Activated naive CD8-positive, alpha-beta T cell (primary cell): ENCODE results near the gene ALDH18A1.
"Not testable (repeated sequence)": the region's sequence is repeated elsewhere in the genome, so short reads cannot be mapped to it uniquely, and the experiment has no call there.

Experiments
- H3K27ac Mint-ChIP-seq: one replicate; pipeline ENCODE4 v1.8.0; 2021; ENCODE audit warnings: mixed read lengths
- H3K27me3 Mint-ChIP-seq: one replicate; pipeline ENCODE4 v1.8.0; 2021; ENCODE audit warnings: mixed read lengths
- H3K36me3 Mint-ChIP-seq: one replicate; pipeline ENCODE4 v1.8.0; 2021; ENCODE audit warnings: mixed read lengths
- H3K4me1 Mint-ChIP-seq: one replicate; pipeline ENCODE4 v1.8.0; 2021; ENCODE audit warnings: low read depth, mixed read lengths
- H3K4me3 Mint-ChIP-seq: one replicate; pipeline ENCODE4 v1.8.0; 2021; ENCODE audit warnings: mild to moderate bottlenecking, mixed read lengths
- H3K9me3 Mint-ChIP-seq: one replicate; pipeline ENCODE4 v1.8.0; 2021; ENCODE audit warnings: low read depth, mixed read lengths

The ALDH18A1 gene

DNA sequence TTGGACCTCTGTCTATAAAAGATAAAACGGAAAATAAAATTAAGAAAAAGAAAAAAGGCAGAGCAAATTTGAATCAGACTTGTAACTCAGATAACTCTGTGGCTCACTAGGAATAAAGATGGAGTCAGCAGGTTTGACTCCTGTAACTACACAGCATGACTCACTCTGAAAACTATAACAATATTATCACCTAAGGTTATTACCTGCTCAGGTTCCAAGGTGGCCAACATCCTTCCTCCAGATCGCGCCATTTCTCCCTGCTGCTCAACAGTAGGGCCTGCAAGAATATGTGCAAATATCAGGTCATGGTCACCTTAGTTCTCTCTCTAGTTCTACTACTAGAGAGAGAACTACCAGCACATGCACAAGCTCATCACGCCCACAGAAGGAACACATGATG, 30.0 kb downstream of the ALDH18A1 start:
- Mint-ChIP-seq H3K27ac (no peak overlapping the region), H3K4me1 (no peaks in the 10 kb centered on the region), H3K36me3 (peaks cover 18% of the 10 kb centered on the region), H3K4me3 (no peak overlapping the region), H3K27me3 (no peaks in the 10 kb centered on the region), H3K9me3 (no peaks in the 10 kb centered on the region)

- not testable (repeated sequence) for H3K4me3 Mint-ChIP-seq, H3K27ac Mint-ChIP-seq, H3K9me3 Mint-ChIP-seq, H3K27me3 Mint-ChIP-seq, H3K4me1 Mint-ChIP-seq
- H3K36me3 Mint-ChIP-seq = peaks cover 18% of the 10 kb centered on the region
Measured at GRCh38 chr10:95620415-95620814, 36.1 kb downstream of the ALDH18A1 start.

DNA sequence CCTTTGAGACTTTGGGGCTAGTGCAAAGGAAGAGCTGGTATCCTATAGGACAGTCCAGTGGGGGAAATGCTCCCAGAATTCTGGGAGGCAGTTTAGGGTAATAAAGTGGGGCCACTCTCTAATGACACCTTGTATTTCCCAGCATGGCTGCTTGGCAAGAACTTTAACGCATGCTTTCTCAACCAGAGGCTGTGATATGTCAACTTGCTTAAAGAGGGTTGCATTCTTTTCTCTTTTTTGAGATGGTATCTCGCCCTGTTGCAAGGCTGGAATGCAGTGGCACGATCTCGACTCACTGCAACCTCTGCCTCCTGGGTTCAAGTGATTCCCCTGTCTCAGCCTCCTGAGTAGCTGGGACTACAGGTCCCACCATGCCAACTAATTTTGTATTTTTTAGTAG, 38.4 kb downstream of the ALDH18A1 start:
- Mint-ChIP-seq H3K4me3 (no peak overlapping the region), H3K9me3 (no peaks in the 10 kb centered on the region), H3K27ac (no peak overlapping the region), H3K27me3 (no peaks in the 10 kb centered on the region), H3K36me3 (peaks cover 23% of the 10 kb centered on the region), H3K4me1 (no peaks in the 10 kb centered on the region)

- Mint-ChIP-seq H3K9me3 (no peaks in the 10 kb centered on the region), H3K27ac (no peak overlapping the region), H3K4me3 (no peak overlapping the region), H3K27me3 (no peaks in the 10 kb centered on the region), H3K36me3 (peaks cover 23% of the 10 kb centered on the region), H3K4me1 (no peaks in the 10 kb centered on the region)
Measured at GRCh38 chr10:95616446-95616845, 40.1 kb downstream of the ALDH18A1 start.

DNA sequence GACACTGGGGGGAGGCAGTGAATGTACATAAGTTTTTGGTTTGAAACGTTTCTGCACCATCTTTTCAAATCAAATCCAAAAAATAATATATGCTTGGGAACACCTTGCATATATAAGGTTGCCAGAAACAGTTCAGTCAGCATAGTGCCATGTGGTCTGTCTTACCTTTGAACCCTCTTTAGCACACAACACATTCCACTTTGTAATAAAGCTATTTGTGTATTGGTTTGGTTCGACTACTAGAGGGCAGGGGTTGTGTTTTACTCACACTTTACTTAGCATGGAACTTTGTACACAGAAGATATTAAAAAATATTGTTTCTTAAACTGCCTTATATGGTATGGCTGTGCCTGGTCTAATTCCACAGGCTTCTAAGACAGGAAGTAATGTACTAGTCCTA, 43.2 kb downstream of the ALDH18A1 start:
- Mint-ChIP-seq H3K27me3 (no peaks in the 10 kb centered on the region), H3K4me3 (no peak overlapping the region), H3K9me3 (no peaks in the 10 kb centered on the region), H3K36me3 (peaks cover 14% of the 10 kb centered on the region), H3K4me1 (no peaks in the 10 kb centered on the region), H3K27ac (no peak overlapping the region)

DNA sequence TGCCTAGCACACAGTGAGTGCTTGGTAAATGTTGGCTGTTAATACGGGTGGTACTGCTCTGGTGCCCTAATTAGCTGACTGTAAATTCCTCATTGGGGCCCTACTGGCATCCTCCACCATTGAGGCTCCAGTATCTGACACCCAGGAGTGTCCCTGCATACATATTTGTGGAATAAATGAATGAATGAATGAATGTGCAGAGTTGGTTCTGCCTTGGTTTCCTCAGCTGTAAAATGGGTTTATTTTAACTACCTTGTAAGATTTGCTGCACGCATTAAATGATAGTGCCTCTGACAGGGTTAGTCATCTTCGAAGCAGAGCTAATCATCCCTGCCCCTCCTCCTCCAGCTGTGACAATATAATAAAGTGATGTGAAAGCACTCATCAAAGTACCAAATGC, 45.8 kb downstream of the ALDH18A1 start:
- Mint-ChIP-seq H3K36me3 (peaks cover 20% of the 10 kb centered on the region), H3K4me1 (no peaks in the 10 kb centered on the region), H3K9me3 (no peaks in the 10 kb centered on the region), H3K4me3 (no peak overlapping the region), H3K27me3 (no peaks in the 10 kb centered on the region), H3K27ac (no peak overlapping the region)

DNA sequence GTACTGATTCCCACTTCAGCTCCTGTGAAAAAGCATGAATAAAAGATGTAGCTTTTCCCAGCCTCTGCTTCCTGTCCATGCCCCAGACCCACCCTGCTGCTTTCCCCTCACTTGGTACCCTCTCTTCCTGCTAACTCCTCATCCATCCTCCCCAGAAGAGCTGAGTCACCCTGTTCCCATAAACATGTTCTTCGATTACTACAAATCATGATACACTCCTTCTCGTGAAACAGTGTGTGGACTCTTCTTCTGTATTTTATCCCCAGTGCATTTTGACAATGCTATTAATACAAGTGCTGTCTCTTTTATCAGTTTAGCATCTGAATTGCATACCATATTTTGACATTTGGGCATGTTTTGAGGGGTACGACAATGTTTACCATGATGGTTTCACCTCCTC, 49.6 kb downstream of the ALDH18A1 start:
- Mint-ChIP-seq H3K4me3 (no peak overlapping the region), H3K9me3 (no peaks in the 10 kb centered on the region), H3K4me1 (no peaks in the 10 kb centered on the region), H3K36me3 (peaks cover 11% of the 10 kb centered on the region), H3K27ac (no peak overlapping the region), H3K27me3 (no peaks in the 10 kb centered on the region)

- H3K4me1 Mint-ChIP-seq = no peaks in the 10 kb centered on the region
- H3K27ac Mint-ChIP-seq = peak overlapping the region; percentile 5
- no peaks in the 10 kb centered on the region for H3K27me3 Mint-ChIP-seq
- H3K36me3 Mint-ChIP-seq = peaks cover 11% of the 10 kb centered on the region
- H3K4me3 Mint-ChIP-seq = no peak overlapping the region
- H3K9me3 Mint-ChIP-seq = no peaks in the 10 kb centered on the region
Measured at GRCh38 chr10:95605163-95605562, 51.3 kb downstream of the ALDH18A1 start.

- H3K4me3 Mint-ChIP-seq = no peak overlapping the region
- H3K36me3 Mint-ChIP-seq = peaks cover 11% of the 10 kb centered on the region
- H3K4me1 Mint-ChIP-seq = no peaks in the 10 kb centered on the region
- no peak overlapping the region for H3K27ac Mint-ChIP-seq
- no peaks in the 10 kb centered on the region for H3K27me3 Mint-ChIP-seq
- H3K9me3 Mint-ChIP-seq = no peaks in the 10 kb centered on the region
Measured at GRCh38 chr10:95604630-95605029, 51.9 kb downstream of the ALDH18A1 start.

DNA sequence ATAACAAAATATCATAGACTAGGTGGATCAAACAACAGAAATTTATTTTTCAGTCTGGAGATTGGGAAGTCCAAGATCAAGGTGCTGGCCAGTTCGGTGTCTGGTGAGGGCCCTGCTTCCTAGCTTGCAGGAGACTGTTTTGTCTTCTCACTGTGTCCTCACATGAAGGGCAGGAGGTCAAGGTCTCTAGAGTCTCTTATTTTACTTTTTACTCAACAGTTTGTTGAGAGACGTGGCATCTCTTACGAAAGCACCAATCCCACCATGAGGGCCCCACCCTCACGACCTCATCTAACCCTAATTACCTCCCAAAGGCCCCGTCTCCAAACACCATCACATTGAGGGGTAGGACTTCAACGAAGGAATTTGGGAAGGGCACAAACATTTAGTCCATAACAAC, 54.1 kb downstream of the ALDH18A1 start:
- Mint-ChIP-seq H3K27ac (no peak overlapping the region), H3K27me3 (no peaks in the 10 kb centered on the region), H3K9me3 (no peaks in the 10 kb centered on the region), H3K36me3 (peaks cover 2% of the 10 kb centered on the region), H3K4me3 (no peak overlapping the region), H3K4me1 (no peaks in the 10 kb centered on the region)

DNA sequence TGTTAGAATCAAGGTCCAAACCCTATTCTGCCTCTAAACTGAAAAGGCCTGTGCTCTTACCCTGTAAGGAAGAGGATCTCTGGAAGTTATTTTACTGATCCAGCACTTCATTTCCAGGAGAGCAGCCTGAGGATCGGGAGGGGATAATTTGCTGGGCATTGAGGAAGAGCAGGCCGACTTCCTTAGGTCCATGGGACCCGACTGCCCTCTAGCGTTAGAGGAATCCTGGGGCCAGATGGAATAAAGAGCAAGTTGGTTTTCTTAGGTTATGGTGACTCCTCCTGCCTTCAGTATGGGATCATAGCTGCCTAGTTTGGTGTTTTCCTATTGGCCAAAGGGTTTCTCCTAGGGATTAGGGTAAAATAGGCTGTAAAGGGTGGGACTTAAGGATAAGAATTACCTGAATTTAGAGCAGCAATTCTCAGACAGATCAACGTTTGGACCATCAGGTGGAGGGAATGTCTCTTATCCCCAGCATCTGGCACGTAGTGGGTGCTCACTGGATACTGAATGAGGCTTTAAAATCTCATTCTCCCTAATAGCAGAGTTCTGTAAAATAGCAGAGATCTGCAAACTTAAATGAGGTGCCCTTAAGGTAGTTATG, 55.3 kb downstream of the ALDH18A1 start:
- Mint-ChIP-seq H3K9me3 (no peaks in the 10 kb centered on the region), H3K4me3 (no peak overlapping the region), H3K27ac (no peak overlapping the region), H3K4me1 (no peaks in the 10 kb centered on the region), H3K27me3 (no peaks in the 10 kb centered on the region), H3K36me3 (peaks cover 2% of the 10 kb centered on the region)

- no peaks in the 10 kb centered on the region for H3K4me1 Mint-ChIP-seq
- H3K27ac Mint-ChIP-seq = no peak overlapping the region
- peaks cover 2% of the 10 kb centered on the region for H3K27me3 Mint-ChIP-seq
- H3K36me3 Mint-ChIP-seq = no peaks in the 10 kb centered on the region
- no peaks in the 10 kb centered on the region for H3K9me3 Mint-ChIP-seq
- H3K4me3 Mint-ChIP-seq = no peak overlapping the region
Measured at GRCh38 chr10:95600158-95600557, 56.4 kb downstream of the ALDH18A1 start.

DNA sequence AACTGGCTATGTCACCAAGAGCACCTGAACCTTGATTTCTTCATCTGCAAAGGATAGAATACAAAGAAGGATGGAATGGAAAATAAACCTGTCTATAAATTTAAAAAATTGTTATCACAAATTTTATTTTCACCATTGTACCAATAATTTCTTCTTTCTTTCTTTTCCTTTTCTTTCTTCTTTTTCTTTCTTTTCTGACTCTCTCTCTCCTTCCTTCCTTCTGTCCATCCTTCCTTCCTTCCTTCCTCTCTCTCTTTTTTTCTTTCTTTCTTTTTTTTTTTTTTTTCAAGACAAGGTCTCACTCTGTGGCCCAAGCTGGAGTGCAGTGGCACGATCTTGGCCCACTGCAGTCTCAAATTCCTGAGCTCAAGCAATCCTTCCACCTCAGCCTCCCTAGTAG, 58.7 kb downstream of the ALDH18A1 start:
- Mint-ChIP-seq H3K4me3 (no peak overlapping the region), H3K27me3 (peaks cover 4% of the 10 kb centered on the region), H3K27ac (no peak overlapping the region), H3K4me1 (no peaks in the 10 kb centered on the region), H3K9me3 (no peaks in the 10 kb centered on the region), H3K36me3 (no peaks in the 10 kb centered on the region)

GRCh38 chr10:95588025-95588424, 68.5 kb downstream of the ALDH18A1 start:
- no peak overlapping the region for H3K27ac Mint-ChIP-seq
- no peaks in the 10 kb centered on the region for H3K4me1 Mint-ChIP-seq
- no peaks in the 10 kb centered on the region for H3K36me3 Mint-ChIP-seq
- H3K4me3 Mint-ChIP-seq = no peak overlapping the region
- H3K9me3 Mint-ChIP-seq = no peaks in the 10 kb centered on the region
- peaks cover 6% of the 10 kb centered on the region for H3K27me3 Mint-ChIP-seq

- no peak overlapping the region for H3K27ac Mint-ChIP-seq
- no peaks in the 10 kb centered on the region for H3K4me1 Mint-ChIP-seq
- H3K9me3 Mint-ChIP-seq = no peaks in the 10 kb centered on the region
- no peaks in the 10 kb centered on the region for H3K36me3 Mint-ChIP-seq
- no peak overlapping the region for H3K4me3 Mint-ChIP-seq
- H3K27me3 Mint-ChIP-seq = peaks cover 17% of the 10 kb centered on the region
Measured at GRCh38 chr10:95579835-95580535, 76.5 kb downstream of the ALDH18A1 start.

DNA sequence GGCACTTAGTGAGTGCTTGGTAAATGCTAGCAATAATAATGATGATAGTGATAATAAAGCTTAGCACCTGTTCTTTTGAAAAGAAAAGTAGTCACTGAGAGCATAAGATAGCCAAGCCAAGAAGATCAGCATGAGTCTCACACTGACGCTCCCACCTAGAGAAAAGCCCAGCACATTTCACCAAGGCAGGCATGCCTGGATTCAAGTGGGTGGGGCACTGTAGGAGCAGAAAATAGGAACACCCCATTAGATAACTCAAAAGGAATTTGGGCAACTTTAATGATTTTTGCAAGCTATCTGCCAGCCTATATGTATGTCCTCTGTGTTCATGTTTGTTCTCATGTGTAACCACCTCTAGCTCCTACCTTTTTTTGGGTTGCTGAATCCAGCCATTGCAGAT, 77.2 kb downstream of the ALDH18A1 start:
- Mint-ChIP-seq H3K27me3 (peaks cover 14% of the 10 kb centered on the region), H3K36me3 (no peaks in the 10 kb centered on the region)

More for the DNA sequence above, 77.2 kb downstream of the ALDH18A1 start:
- H3K4me1 Mint-ChIP-seq = no peaks in the 10 kb centered on the region
- H3K9me3 Mint-ChIP-seq = no peaks in the 10 kb centered on the region
- no peak overlapping the region for H3K27ac Mint-ChIP-seq
- H3K4me3 Mint-ChIP-seq = no peak overlapping the region
